ENCODE results near the gene SLC9A9. TPM values are rescaled to one million over a fixed set of nuclear protein-coding genes. Genes with fewer than 3 reads are reported as not detected.

SLC9A9 gene
- total RNA-seq, 1 experiment from 2014 or later, result 1.5 TPM

- DNase-seq (ENCODE audit: low read depth), result no peak
These were observed 514.9 kb downstream of the SLC9A9 start for GRCh38 chr3:143333367-143333766.

GRCh38 chr3:143332026-143332425, 516.2 kb downstream of the SLC9A9 start:
- no peak for DNase-seq (ENCODE audit: low read depth)

- DNase-seq (ENCODE audit: low read depth), result peak; percentile 68
These were observed 516.9 kb downstream of the SLC9A9 start for GRCh38 chr3:143331350-143331749.

GRCh38 chr3:143330296-143330868, 517.9 kb downstream of the SLC9A9 start:
- no peak for DNase-seq (ENCODE audit: low read depth)

GRCh38 chr3:143329567-143330211, 518.6 kb downstream of the SLC9A9 start:
- DNase-seq (ENCODE audit: low read depth), result no peak

- no peak for DNase-seq (ENCODE audit: low read depth)
These were observed 519.8 kb downstream of the SLC9A9 start for GRCh38 chr3:143328451-143328850.

- peak; percentile 72 for DNase-seq (ENCODE audit: low read depth)
These were observed 521.1 kb downstream of the SLC9A9 start for GRCh38 chr3:143326983-143327778.

GRCh38 chr3:143321058-143321769, 527.1 kb downstream of the SLC9A9 start:
- DNase-seq (ENCODE audit: low read depth), result no peak

GRCh38 chr3:143315766-143316165, 532.5 kb downstream of the SLC9A9 start:
- no peak for DNase-seq (ENCODE audit: low read depth)

GRCh38 chr3:143314251-143315093, 533.8 kb downstream of the SLC9A9 start:
- DNase-seq (ENCODE audit: low read depth), result no peak

GRCh38 chr3:143313893-143314188, 534.4 kb downstream of the SLC9A9 start:
- DNase-seq (ENCODE audit: low read depth), result no peak

- no peak for DNase-seq (ENCODE audit: low read depth)
These were observed 535.0 kb downstream of the SLC9A9 start for GRCh38 chr3:143313025-143313892.

- no peak for DNase-seq (ENCODE audit: low read depth)
These were observed 537.2 kb downstream of the SLC9A9 start for GRCh38 chr3:143311096-143311495.

- DNase-seq (ENCODE audit: low read depth), result no peak
These were observed 538.6 kb downstream of the SLC9A9 start for GRCh38 chr3:143309705-143310104.

- peak; percentile 79 for DNase-seq (ENCODE audit: low read depth)
These were observed 540.6 kb downstream of the SLC9A9 start for GRCh38 chr3:143307613-143308183.

GRCh38 chr3:143306407-143306806, 541.9 kb downstream of the SLC9A9 start:
- DNase-seq (ENCODE audit: low read depth), result peak; percentile 56

- DNase-seq (ENCODE audit: low read depth), result peak; percentile 87
These were observed 545.6 kb downstream of the SLC9A9 start for GRCh38 chr3:143302638-143303171.

GRCh38 chr3:143301031-143301901, 547.0 kb downstream of the SLC9A9 start:
- DNase-seq (ENCODE audit: low read depth), result no peak
